HEK293T (cell line): Measurements from ENCODE around the gene PGR.

ENCODE experiments used
- ARNT ChIP-seq: fragments of 450-650 bp; IDR thresholded peaks from 2 replicates; pipeline ENCODE4 v1.6.1; 2017; ENCODE audit warnings: mild to moderate bottlenecking
- ELF4 ChIP-seq: fragments of 450-650 bp; IDR thresholded peaks from 2 replicates; pipeline ENCODE4 v1.6.1; 2017; ENCODE audit warnings: antibody characterized with exemption
- FOXA1 ChIP-seq: fragments of 450-650 bp; IDR thresholded peaks from 2 replicates; pipeline ENCODE4 v1.6.1; 2016; ENCODE audit warnings: mild to moderate bottlenecking
- FOXK2 ChIP-seq: fragments of 450-650 bp; IDR thresholded peaks from 2 replicates; pipeline ENCODE4 v1.6.1; 2016; ENCODE audit warnings: mild to moderate bottlenecking
- HDGF ChIP-seq: fragments of 450-650 bp; IDR thresholded peaks from 2 replicates; pipeline ENCODE4 v1.6.1; 2017; ENCODE audit warnings: antibody characterized with exemption, borderline replicate concordance
- L3MBTL2 ChIP-seq: fragments of 450-650 bp; conservative IDR thresholded peaks from 2 replicates; pipeline ENCODE4 v1.6.1; 2016; ENCODE audit warnings: mild to moderate bottlenecking

GRCh38 chr11:101014600-101015285 is 114.9 kb downstream of the PGR start:
- TF ChIP-seq FOXK2, result no peak
- no peak for TF ChIP-seq HDGF
- no peak for TF ChIP-seq ELF4
- no peak for TF ChIP-seq L3MBTL2
- TF ChIP-seq ARNT, result no peak
- TF ChIP-seq FOXA1, result no peak
